ENCODE results near the gene PLAAT3. TPM values are rescaled to one million over a fixed set of nuclear protein-coding genes. Genes with fewer than 3 reads are reported as not detected.
A peak's percentile ranks its signal among the peaks of the same experiment; 100 is the strongest.

Gene PLAAT3
- polyA plus RNA-seq, 1 of the 3 experiments (the other 2 are of a cell fraction) = 44.0 TPM

DNA sequence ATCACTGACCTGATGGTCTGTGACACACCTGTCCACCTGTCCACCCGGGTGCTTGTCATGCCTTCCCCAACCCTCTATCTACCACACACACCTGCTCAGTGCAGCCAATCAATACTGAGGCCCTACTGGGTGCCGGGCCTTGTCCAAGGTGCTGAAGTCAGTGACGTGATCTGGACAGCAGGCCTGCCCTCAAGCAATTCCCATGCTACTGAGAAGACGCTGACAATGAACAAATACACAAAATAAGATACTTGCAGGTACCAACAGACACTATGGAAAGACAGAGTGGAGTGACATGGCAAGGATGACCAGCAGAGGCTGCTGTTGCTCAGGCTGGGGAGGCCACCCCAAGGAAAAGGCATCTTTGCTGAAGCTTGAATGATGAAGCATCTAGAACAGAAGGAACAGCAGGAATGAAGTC is 21.2 kb downstream of the PLAAT3 start:
- CTCF ChIA-PET = interaction anchor here (0.6 to 2.8 kb wide), 11 partner anchors 9 to 145 kb away, joined by 3 to 15 read pairs (median 4); no protein-coding TSS in a partner anchor
- peak; percentile 36 for DNase-seq

DNA sequence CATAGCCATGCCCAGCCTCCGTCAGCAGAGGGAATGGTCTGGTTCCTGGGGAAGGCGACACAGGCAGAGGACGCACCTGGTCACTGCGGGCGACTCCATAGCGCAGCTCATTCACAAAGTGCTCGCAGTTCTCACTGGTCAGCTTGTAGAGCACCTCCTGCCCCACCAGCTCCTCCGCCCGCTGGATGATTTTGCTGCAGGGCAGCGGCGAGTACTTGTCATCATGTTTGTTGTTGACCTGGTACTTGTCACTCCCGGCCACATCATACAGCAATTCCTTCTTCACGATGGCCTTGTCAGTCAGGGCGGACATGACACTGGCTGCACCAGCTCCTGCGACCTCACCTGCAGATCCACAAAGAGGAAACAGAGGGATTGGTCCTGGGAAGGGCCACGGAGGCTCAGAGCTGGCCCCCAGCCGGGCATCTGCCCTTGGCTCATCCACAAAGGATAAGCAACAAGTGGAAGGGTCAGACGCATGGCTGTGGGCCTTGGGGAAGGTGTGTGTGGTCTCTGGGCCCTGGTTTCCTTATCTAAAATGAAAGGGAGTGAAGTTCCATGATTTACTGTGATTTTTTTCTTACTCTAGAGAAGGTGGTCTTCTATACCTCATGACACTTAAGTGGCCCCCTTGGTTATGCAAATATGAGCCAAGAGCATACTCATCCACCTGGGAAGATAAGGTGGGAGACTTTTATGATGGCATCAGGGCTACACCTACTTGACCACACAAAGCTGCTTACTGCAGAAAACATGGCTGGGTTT is 24.0 kb downstream of the PLAAT3 start:
- H3K79me2 ChIP-seq (ENCODE audit: insufficient read depth) = no peaks in the 10 kb centered on the region
- H3K27ac ChIP-seq (ENCODE audit: low read depth in 2 of 2, low read length in 1 of 2) = no peak overlapping the region
- no peak overlapping the region for H3K9ac ChIP-seq
- H3K4me2 ChIP-seq = no peak overlapping the region
- H4K20me1 ChIP-seq (ENCODE audit: insufficient read depth) = no peaks in the 10 kb centered on the region
- H3K4me1 ChIP-seq (ENCODE audit: control insufficient read depth in 1 of 2, insufficient read depth in 2 of 2, low read depth in 1 of 2, low read length in 1 of 2) = no peaks in the 10 kb centered on the region
- ChIA-PET CTCF (interaction anchor here (0.9 to 1.4 kb wide), 2 partner anchors 46 to 111 kb away, joined by 3 to 4 read pairs; no protein-coding TSS in a partner anchor), POLR2A (no interaction called here)
- peaks cover 4 to 5% of the 10 kb centered on the region in 2 experiments for H3K36me3 ChIP-seq (replicated peaks in 1 of 2; ENCODE audit: control insufficient read depth in 1 of 2, insufficient read depth in 2 of 2, low read length in 1 of 2)
- no peaks in the 10 kb centered on the region for H3K27me3 ChIP-seq (ENCODE audit: insufficient read depth)
- H3K9me3 ChIP-seq = no peaks in the 10 kb centered on the region
- H3K4me3 ChIP-seq (ENCODE audit: low read depth in 2 of 2, low read length in 1 of 2) = no peak overlapping the region
- DNase-seq = no peak
- H3K9me2 ChIP-seq = no peaks in the 10 kb centered on the region
- no peaks in the 10 kb centered on the region for H3F3A ChIP-seq (replicated peaks; ENCODE audit: insufficient read depth)
- H2AFZ ChIP-seq (ENCODE audit: low read depth) = no peak overlapping the region
- WGBS (ENCODE audit: low lambda C conversion rate) = 86% methylated on average over 18 of the region's 18 CpGs
- TF ChIP-seq TAF1 (IDR thresholded peaks at IDR 0.05; ENCODE audit: borderline replicate concordance, low read depth, low read length) (no peak), YY1 (IDR thresholded peaks at IDR 0.05; ENCODE audit: low read depth) (no peak), SIN3A (IDR thresholded peaks at IDR 0.05; ENCODE audit: borderline replicate concordance, low read depth, low read length) (no peak), FOXM1 (IDR thresholded peaks at IDR 0.05; ENCODE audit: low read depth) (no peak), FOXJ3 (CRISPR knock-in tag; IDR thresholded peaks at IDR 0.05) (no peak), EZH2phosphoT487 (IDR thresholded peaks at IDR 0.05; ENCODE audit: borderline replicate concordance, low read depth) (no peak), NRF1 (IDR thresholded peaks at IDR 0.05; ENCODE audit: low read depth, low read length) (no peak)
- TF ChIP-seq, protein P1, sequence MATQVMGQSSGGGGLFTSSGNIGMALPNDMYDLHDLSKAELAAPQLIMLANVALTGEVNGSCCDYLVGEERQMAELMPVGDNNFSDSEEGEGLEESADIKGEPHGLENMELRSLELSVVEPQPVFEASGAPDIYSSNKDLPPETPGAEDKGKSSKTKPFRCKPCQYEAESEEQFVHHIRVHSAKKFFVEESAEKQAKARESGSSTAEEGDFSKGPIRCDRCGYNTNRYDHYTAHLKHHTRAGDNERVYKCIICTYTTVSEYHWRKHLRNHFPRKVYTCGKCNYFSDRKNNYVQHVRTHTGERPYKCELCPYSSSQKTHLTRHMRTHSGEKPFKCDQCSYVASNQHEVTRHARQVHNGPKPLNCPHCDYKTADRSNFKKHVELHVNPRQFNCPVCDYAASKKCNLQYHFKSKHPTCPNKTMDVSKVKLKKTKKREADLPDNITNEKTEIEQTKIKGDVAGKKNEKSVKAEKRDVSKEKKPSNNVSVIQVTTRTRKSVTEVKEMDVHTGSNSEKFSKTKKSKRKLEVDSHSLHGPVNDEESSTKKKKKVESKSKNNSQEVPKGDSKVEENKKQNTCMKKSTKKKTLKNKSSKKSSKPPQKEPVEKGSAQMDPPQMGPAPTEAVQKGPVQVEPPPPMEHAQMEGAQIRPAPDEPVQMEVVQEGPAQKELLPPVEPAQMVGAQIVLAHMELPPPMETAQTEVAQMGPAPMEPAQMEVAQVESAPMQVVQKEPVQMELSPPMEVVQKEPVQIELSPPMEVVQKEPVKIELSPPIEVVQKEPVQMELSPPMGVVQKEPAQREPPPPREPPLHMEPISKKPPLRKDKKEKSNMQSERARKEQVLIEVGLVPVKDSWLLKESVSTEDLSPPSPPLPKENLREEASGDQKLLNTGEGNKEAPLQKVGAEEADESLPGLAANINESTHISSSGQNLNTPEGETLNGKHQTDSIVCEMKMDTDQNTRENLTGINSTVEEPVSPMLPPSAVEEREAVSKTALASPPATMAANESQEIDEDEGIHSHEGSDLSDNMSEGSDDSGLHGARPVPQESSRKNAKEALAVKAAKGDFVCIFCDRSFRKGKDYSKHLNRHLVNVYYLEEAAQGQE (IDR thresholded peaks at IDR 0.05; ENCODE audit: low read depth, low read length) = no peak

More for the DNA sequence above, 21.2 kb downstream of the PLAAT3 start:
- no peaks in the 10 kb centered on the region for H3K27me3 ChIP-seq (ENCODE audit: insufficient read depth)
- POLR2A ChIA-PET = no interaction called here
- no peak overlapping the region for H2AFZ ChIP-seq (ENCODE audit: low read depth)
- no peaks in the 10 kb centered on the region for H3F3A ChIP-seq (replicated peaks; ENCODE audit: insufficient read depth)
- no peaks in the 10 kb centered on the region for H3K4me1 ChIP-seq (ENCODE audit: control insufficient read depth in 1 of 2, insufficient read depth in 2 of 2, low read depth in 1 of 2, low read length in 1 of 2)
- H3K9ac ChIP-seq = no peak overlapping the region
- no peak overlapping the region for H3K27ac ChIP-seq (ENCODE audit: low read depth in 2 of 2, low read length in 1 of 2)
- H3K9me2 ChIP-seq = no peaks in the 10 kb centered on the region
- TF ChIP-seq, protein P2, sequence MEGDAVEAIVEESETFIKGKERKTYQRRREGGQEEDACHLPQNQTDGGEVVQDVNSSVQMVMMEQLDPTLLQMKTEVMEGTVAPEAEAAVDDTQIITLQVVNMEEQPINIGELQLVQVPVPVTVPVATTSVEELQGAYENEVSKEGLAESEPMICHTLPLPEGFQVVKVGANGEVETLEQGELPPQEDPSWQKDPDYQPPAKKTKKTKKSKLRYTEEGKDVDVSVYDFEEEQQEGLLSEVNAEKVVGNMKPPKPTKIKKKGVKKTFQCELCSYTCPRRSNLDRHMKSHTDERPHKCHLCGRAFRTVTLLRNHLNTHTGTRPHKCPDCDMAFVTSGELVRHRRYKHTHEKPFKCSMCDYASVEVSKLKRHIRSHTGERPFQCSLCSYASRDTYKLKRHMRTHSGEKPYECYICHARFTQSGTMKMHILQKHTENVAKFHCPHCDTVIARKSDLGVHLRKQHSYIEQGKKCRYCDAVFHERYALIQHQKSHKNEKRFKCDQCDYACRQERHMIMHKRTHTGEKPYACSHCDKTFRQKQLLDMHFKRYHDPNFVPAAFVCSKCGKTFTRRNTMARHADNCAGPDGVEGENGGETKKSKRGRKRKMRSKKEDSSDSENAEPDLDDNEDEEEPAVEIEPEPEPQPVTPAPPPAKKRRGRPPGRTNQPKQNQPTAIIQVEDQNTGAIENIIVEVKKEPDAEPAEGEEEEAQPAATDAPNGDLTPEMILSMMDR (IDR thresholded peaks at IDR 0.05) = peak; percentile 54
- TF ChIP-seq RAD21 (IDR thresholded peaks at IDR 0.05; ENCODE audit: low read length) (peak; percentile 73), SMC3 (IDR thresholded peaks at IDR 0.05; ENCODE audit: low read depth, low read length) (peak; percentile 47; the same call in 1 of the 2 replicates), MEF2A (IDR thresholded peaks at IDR 0.05; ENCODE audit: borderline replicate concordance, low read depth) (no peak), GABPA (IDR thresholded peaks at IDR 0.05; ENCODE audit: low read depth) (no peak)
- TF ChIP-seq, protein P1 (IDR thresholded peaks at IDR 0.05; ENCODE audit: low read depth, low read length) = peak; percentile 87
- no peaks in the 10 kb centered on the region for H3K79me2 ChIP-seq (ENCODE audit: insufficient read depth)
- 90% methylated on average over 4 of the region's 4 CpGs for WGBS (ENCODE audit: low lambda C conversion rate)
- no peak overlapping the region for H3K4me3 ChIP-seq (ENCODE audit: low read depth in 2 of 2, low read length in 1 of 2)
- no peaks in the 10 kb centered on the region for H3K36me3 ChIP-seq (replicated peaks in 1 of 2; ENCODE audit: control insufficient read depth in 1 of 2, insufficient read depth in 2 of 2, low read length in 1 of 2)
- no peaks in the 10 kb centered on the region for H4K20me1 ChIP-seq (ENCODE audit: insufficient read depth)
- no peaks in the 10 kb centered on the region for H3K9me3 ChIP-seq
- no peak overlapping the region for H3K4me2 ChIP-seq
